ENCODE data around the gene CACNA1C. TPM values are rescaled to one million over a fixed set of nuclear protein-coding genes. Genes with fewer than 3 reads are reported as not detected.

Gene CACNA1C
- total and polyA plus RNA-seq, 10 of the 15 experiments (the other 5 are each of a cell fraction or from before 2014, with no cell fraction given), result under 0.01 to 0.15 (median 0.09) TPM; not detected in 5

DNA sequence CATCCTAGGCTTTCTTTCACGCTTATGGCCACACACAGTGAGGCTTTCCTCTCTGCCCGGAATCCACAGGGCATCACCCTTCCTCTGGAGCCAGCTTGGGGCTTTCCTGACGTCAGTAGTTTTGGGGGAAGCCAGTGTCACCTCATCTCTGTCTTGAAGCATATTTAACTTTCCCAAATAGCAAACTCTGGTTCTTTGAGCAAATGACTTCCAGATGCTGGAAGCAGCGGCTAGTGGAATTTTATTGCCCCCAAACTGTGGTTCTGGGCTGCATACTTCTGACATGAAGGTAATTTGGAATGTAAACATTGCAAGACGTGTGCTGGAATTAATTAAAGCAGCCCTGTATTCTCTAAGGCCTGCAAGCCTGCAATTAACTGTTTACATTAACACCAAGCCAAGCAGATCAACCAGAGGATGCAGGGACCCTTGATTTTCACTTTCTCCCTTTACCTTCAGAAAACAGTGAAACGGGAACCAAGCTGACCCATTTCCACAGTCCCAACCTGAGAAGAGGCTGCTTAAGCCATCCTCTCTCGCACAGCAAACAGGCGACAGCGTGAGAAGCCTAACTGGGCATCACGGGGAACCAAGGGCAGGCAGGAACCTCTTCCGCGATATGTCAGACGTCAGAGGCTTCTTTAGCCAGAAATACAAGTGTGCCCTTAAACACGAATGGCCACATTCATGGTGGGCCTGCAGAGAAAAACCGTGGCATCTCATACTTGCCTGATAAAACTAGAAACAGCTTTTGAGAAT lies 258.4 kb downstream of the CACNA1C start:
- Histone ChIP-seq H3K9ac (ENCODE audit: control insufficient read depth, insufficient read depth, low read length) (no peak overlapping the region), H4K20me1 (ENCODE audit: control insufficient read depth, insufficient read depth) (no peaks in the 10 kb centered on the region), H3K27me3 (replicated peaks in 1 of 2; ENCODE audit: control insufficient read depth in 2 of 2, insufficient read depth in 2 of 2, low read length in 1 of 2) (no peaks in the 10 kb centered on the region), H2AFZ (ENCODE audit: control insufficient read depth, low read depth, low read length) (no peak overlapping the region), H3K4me2 (ENCODE audit: control insufficient read depth, insufficient read depth) (no peak overlapping the region), H3K4me3 (no peak overlapping the region), H3K4me1 (ENCODE audit: control insufficient read depth, insufficient read depth, low read length) (peaks cover under 1% of the 10 kb centered on the region; the same call in 1 of the 2 replicates), H3K27ac (ENCODE audit: control insufficient read depth, insufficient read depth) (no peak overlapping the region), H3K9me3 (replicated peaks; ENCODE audit: control insufficient read depth, insufficient read depth, low read length) (peaks cover 3% of the 10 kb centered on the region), H3K36me3 (ENCODE audit: control insufficient read depth in 2 of 2, insufficient read depth in 2 of 2, low read length in 1 of 2) (no peaks in the 10 kb centered on the region), H3K79me2 (ENCODE audit: control insufficient read depth, insufficient read depth, low read length) (no peaks in the 10 kb centered on the region)
- intact Hi-C loops (cut with micrococcal nuclease; ENCODE audit: unreplicated experiment), result no loop called here
- CTCF ChIA-PET, result no interaction called here
- DNase-seq (ENCODE audit: low read depth, low spot score) (no peak), ATAC-seq (no peak), FAIRE-seq (no peak)
- no TSS peak for BruUV-seq (replicated peaks)
- TF ChIP-seq ZBTB11 (CRISPR knock-in tag; IDR thresholded peaks at IDR 0.05), result no peak
- no peak for TF ChIP-seq CBFB (IDR thresholded peaks at IDR 0.05; ENCODE audit: low read depth)
- no peak for TF ChIP-seq TBL1XR1 (IDR thresholded peaks at IDR 0.05; ENCODE audit: low read depth, low read length)
- TF ChIP-seq MEF2B (IDR thresholded peaks at IDR 0.05; ENCODE audit: partially characterized antibody, poor library complexity, severe bottlenecking), result no peak
- no peak for TF ChIP-seq NFYB (IDR thresholded peaks at IDR 0.05; ENCODE audit: insufficient read depth, low read depth, low read length)
- TF ChIP-seq YY1 (IDR thresholded peaks at IDR 0.05; ENCODE audit: low read depth, low read length), result no peak
- no peak for TF ChIP-seq MTA3 (IDR thresholded peaks at IDR 0.05; ENCODE audit: borderline replicate concordance, low read length)
- no peak for TF ChIP-seq STAT1 (conservative IDR thresholded peaks at IDR 0.05)
- POLR2A ChIA-PET, result no interaction called here
- SMC1A ChIA-PET (ENCODE audit: uncharacterized antibody, unreplicated experiment), result no interaction called here
- in situ Hi-C loops (cut with MboI), result no loop called here
- RAD21 ChIA-PET (ENCODE audit: unreplicated experiment), result no interaction called here
- 33% methylated on average over 15 of the region's 15 CpGs for WGBS (ENCODE audit: insufficient coverage, insufficient replicate concordance, low lambda C conversion rate, missing lambda C conversion rate)

Data from GM12878 (cell line).